ENCODE results near the gene KIAA1755.

KIAA1755 gene

DNA sequence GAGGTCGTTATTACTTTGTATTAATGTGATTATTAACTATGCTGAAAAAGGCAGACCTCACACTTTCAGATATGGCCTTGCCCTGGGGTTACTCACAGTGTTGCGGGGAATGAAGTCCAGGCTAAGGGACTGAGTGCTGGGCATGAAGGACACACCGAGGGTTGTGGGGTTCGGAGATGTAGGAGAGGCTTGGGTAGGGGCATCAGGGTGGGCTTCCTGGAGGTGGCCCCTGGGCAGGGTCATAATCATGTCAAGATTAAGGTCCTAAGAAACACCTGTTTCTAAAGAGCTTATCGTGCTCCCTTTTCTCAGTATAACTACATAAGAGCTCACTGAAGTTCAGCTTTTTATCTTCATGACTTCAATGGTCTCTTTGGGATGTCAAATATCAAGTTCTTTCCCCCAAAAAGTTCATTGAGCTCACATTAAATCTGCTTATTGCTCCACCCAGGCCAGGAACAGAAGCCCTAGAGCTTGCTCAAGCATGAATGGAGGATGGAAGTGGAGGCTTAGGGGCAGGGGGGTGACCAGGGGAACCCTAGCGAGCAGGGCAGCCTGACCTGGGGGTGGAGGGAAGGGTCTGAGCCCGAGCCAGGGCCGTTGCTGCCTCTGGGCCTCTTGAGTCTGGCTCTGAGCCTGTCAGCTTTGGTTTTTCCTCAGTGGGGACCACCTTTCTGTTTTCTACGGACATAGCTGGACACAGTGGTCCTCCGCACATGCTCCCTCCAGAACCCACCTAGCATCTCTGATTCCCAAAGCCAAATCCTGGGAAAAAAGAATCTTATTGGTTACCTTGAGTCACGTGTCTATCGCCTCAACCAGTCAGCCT lies 58.2 kb downstream of the KIAA1755 start:
- no peak for DNase-seq (ENCODE audit: low read depth in 3 of 3)

DNA sequence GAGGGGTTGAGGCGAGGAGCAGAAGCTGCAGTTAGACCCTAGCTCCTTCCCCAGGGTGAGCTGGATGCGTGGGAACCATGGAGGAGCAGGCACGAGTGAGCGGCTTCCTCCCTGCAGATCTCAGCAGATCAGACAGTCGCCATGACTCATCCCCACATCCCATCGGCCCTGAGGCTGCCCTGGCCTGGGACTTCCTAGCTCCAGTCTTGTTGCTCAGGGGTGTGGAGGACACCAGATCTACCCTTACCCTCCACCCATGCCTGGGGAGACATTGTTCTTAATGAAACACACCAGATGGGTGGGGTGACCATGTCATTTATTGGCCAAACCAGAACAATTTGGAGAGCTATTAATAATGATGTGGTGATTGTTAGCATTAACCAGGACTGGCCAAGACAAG lies 59.2 kb downstream of the KIAA1755 start:
- no peak for DNase-seq (ENCODE audit: low read depth in 3 of 3)

DNA sequence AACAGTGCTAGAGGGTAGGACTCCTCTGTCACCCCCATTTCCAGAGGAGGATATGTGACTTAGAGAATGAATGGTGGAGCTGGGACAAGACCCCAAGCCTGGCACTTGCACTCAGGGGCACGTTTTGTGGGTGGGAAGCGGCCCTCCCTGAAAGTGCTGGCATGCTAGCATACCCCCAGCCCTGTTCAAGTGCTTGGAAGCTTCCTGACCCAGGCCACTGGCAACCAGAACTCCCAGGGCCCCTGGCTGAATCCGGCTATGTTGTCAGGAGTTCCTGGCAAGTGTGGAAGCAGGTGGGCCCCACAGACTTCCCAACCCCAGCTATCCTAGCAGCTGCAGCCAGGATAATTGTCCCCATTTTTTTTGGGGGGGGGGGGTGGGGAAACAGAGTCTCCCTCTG lies 59.9 kb downstream of the KIAA1755 start:
- no peak for DNase-seq (ENCODE audit: low read depth in 3 of 3)

DNA sequence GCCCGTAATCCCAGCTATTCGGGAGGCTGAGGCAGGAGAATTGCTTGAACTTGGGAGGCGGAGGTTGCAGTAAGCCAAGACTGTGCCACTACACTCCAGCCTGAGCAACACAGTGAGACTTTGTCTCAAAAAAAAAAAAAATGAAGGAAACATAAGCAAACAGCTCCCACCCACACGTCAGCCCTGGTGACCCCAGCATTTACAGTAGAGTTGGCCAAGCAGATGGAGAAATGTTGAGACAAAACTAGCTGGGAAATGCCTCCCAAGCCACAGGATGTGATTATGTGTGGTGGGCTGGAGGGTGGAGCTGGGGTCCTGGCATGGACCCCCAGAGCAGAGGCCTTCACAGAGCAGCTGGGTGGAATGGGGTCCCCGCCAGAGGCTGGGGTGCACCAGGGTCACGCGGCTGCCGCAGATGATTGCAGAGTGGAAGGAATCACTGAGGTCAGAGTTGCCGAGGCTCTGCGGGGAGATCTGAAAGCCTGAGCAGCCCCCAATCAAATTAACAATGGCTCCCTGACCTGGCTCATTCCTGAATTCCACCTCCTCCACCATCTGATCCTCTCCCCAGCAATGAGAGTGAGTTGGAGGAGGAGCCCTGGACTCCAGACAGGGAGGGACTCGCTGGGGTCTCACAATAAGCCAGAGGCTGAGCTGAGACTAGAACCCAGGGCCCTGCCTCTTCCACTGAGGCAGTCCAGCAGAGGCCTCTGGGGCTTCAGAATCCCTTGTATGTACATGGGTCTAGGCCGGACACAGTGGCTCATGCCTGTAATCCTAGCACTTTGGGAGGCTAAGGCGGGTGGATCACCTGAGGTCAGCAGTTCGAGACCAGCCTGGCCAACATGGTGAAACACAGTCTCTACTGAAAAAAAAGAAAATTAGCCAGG lies 60.8 kb downstream of the KIAA1755 start:
- no peak for DNase-seq (ENCODE audit: low read depth in 3 of 3)

DNA sequence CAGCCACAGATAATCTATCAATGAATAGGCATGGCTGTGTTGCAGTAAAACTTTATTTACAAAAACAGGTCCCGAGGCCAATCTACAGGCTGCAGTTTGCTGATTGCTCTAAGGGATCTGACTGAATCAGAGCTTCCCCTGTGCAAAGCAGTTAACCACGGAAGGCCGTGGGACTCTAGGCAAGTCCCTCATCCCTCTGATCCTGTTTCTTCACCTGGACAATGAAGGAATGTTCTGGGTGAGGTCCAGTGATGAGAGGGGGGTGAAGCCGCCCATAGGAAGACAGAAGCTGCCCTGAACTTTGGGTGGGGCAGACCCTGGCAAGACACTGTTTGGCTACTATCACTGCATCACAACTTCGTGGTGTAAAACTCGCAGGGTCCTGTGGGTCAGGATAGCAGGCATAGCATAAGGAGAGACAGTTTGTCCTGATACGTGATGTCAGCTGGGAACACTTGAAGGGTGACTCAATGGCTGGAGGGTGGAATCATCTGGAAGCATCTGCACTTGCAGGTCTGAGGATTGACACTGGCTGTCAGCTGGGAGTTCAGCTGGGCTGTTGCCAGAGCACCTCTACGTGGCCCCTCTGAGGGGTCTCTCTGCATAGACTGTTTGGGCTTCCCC lies 62.2 kb downstream of the KIAA1755 start:
- no peak for DNase-seq (ENCODE audit: low read depth in 3 of 3)

DNA sequence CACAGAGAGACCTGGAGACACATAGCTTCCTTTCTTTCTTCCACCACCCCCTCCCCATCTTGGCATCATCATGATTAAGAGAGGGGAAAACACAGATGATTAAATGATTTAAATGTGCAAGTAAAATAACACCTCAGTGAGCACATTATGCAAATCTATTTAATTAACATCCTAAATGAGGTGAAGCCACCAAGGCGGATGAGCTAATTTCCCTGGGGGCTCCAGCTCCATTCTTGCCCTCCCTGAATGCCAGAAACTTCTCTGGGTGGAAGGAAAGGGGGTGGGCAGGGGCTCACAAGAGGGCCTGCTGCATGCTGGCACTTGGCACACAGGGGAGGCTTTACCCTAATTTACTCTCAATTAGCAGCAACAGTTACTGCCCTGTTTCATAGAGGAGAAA lies 62.9 kb downstream of the KIAA1755 start:
- no peak for DNase-seq (ENCODE audit: low read depth in 3 of 3)

DNA sequence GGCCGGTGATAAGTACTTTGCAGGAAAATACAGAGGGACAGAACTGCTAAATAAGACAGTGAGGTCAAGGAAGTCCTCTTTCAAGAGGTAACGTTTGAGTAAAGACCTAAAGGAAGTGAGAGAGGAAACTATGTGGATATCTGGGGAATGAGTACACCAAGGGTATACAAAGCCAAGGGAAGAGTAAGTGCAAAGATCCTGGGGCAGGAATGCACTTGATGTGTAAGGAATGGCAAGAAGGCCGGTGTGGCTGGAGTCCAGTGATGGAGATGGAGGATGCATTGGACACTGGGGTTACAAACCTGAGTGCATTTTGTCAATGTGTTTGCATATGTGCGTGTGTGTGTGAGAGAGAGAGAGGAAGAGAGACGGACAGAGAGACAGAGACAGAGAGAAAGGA lies 63.3 kb downstream of the KIAA1755 start:
- no peak for DNase-seq (ENCODE audit: low read depth in 3 of 3)

DNA sequence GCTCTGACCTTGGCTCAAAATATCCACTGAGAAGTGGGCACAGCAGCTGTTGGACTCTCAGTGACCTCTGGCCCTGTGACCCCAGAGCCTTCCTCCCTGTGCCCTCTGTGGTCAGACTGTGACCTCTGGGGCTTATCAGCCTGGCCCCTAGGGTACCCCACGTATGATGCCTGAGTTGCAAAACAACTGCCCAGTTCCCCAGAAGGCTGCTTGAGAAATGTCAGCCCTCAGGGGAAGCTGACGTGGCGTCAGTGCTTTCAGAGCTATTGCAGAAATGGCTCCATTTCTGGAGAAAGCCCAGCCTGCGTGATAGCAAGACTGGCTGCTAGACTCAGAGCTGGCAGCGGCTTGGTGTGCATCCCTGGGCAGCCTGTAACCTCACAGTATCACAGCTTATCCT lies 63.9 kb downstream of the KIAA1755 start:
- no peak for DNase-seq (ENCODE audit: low read depth in 3 of 3)

DNA sequence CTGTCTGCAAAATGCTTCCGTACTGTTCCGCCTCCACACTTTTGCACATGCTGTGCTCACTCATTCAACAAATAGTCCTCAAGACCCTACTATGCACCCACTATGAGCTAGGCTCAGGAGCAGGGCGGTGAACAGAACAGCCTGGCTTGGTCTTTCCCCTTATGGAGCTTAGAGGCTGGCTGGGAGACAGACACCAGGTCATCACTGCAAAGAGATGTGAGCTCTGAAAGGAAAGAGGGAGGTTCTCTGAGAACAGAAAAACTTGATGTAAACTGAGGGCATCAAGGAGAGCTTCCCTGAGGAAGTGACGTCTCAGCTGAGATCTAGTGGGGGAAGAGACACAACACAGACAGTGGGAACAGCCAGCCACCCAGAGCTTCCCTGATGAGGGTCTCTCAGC lies 64.5 kb downstream of the KIAA1755 start:
- DNase-seq (ENCODE audit: low read depth in 3 of 3), result no peak

DNA sequence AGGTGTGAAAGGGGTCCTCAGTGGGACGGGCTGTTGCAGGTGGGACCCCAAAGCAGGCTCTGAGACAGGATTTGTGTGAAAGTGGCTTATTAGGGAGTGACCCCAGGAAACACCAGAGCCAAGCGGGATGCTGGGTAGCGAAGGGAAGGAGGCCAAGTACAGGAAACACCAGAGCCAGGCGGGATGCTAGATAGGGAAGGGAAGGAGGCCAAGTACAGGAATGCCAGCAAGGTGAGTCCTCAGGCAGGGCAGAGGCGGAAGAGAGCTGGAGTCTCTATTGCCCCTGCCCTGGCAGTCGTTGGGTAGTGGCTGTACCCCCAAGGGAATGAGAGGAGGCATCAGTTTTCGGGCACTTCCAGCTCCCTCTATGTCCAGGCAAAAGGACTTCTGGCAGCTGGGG lies 65.0 kb downstream of the KIAA1755 start:
- DNase-seq (ENCODE audit: low read depth in 3 of 3), result no peak

DNA sequence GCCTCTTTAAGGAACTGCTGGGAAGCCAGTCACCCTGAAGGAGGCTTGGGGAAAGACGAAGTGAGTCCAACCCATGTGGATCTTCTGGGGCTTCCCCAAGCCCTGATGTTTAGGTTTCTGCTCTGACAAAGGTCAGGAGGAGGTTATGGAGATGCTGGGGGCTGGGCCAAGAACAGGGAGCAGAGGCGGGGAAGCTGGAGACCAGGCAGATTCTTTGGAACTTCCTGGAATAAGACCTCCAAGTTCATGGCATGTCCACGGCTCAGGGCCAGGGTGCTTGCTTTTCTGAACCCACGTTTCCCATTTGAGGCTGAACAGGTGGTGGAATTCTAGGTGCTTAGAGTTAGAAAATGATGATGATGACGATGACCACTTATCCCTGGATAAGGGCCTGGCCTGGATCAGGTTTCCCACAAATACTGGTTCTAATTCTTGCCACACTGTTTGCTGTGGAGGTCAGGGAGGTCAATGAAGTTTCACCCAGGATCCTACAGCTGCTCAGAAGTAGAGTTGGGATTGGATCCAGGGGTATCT lies 65.5 kb downstream of the KIAA1755 start:
- DNase-seq (ENCODE audit: low read depth in 3 of 3), result no peak

DNA sequence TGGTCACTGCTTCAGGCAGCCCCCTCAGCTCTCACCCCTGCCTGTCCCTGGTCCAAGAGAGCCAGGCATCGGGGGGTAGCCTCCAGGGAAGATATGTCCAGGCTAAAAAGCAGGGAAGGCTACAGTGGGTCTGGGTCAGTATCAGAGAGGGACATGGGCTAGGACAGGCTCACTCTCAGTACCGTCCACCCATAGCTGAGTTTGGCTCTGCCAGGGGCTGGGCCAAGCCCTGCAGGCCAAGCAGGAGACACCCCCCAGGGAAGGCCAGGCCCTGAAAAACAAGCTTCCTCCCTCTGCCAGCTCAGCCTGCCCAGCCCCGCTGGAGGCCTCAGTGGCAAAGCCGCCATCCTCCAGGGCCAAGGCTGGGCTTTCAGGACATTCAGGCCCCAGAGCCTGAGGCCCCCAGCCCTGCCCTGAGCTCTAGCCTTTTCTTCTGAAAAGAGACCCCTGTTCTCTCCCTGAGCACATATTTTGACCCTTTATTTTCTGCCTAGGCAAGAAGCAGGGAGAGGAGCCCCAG lies 66.9 kb downstream of the KIAA1755 start:
- no peak for DNase-seq (ENCODE audit: low read depth in 3 of 3)

DNA sequence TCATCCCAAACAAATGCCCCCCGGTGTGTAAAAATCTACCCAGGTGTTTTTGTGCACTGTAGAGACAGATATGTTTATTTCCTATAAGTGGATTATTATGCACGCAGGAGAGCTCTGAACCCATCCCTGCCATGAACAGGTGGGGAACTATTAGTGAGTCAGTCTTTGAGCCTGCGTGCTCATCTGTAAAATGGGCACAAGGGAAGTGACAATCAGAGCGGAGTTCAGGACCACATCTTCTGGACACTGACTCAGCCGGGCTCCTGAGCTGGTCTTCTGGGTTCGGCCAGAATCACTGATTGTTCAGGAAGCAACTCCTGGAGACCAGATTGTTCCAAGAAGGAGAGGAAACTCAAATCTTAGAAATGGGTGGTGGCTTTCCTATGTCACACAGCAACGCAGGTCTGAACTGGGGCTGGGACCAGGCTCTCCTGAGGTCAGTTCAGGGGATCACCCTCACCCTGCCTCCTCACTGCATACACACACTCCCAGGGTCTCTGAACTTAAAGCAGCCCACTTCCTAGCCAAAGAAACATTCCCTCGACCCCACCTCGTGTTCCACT lies 68.1 kb downstream of the KIAA1755 start:
- no peak for DNase-seq (ENCODE audit: low read depth in 3 of 3)

DNA sequence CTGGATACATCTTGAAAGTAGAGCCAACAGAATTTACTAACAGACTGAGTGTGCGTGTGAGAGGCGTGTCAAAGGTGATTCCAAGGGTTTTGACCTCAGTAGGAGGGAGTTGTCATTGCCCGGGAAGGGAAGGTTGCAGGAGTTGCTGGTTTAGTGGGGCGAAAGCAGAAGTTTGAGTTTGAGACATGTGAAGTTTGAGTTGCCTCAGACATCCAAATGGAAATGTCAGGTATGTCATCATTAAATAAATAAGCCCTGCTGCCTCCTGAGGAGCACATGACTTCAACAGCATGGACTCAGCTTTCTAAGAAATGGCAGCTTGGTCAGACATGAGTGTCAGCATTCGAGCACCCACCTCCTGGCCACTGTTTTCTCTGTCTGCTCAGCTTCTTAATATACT lies 68.9 kb downstream of the KIAA1755 start:
- DNase-seq (ENCODE audit: low read depth in 3 of 3), result no peak

DNA sequence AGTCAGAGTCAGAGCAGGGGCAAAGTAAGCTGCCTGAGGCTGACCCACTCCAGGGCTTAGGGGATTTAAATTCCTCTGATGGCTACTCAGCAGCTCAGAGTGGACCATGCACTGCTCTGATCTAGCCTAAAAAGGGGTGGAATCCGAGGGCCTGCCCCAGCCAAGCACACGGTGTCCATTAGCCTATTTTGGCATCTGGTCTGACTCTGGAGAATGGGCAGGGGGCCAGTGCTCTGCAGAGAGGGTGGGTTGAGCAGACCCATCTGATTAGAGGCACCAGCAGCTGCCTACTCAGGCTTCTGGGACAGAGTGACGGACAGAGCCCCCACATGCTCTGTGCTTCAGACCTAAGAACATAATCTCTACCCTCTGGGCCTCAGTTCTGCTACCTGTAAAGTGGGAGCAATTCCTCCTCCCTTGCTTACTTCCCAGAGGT lies 69.6 kb downstream of the KIAA1755 start:
- DNase-seq (ENCODE audit: low read depth in 3 of 3), result no peak

DNA sequence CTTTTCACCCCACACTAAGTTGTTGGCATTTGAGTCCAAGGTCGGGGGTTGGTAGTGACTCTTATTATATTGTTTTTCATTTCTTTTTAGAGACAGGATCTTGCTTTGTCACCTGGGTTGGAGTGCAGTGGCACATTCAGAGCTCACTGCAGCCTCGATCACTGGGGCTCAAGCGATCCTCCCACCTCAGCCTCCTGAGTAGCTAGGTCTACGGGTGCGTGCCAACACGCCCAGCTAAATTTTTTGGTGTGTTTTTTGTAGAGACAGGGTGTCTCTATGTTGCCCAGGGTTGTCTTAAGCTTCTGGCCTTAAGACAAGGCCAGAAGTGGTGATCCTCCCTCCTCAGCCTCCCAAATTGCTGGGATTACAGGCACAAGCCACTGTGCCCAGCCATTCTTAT lies 70.4 kb downstream of the KIAA1755 start:
- DNase-seq (ENCODE audit: low read depth in 3 of 3), result no peak

DNA sequence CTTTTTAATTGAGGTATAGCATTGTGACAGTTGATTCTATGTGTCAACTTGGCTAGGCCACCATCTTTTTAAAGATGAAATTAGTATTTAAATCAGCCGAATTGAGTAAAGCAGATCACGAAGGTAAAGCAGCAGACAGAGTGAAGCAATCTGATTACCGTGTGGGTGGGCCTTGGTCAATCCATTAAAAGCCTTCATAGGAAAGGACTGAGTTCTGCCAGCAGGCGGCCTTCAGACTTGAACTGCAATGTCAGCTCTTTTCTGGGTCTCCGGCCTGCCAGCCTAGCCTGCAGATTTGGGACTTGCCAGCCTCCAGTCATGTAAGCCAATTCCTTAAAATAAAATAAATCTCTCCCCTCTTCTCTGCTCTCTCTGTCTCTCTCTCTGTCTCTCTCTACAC lies 73.0 kb downstream of the KIAA1755 start:
- no peak for DNase-seq (ENCODE audit: low read depth in 3 of 3)

DNA sequence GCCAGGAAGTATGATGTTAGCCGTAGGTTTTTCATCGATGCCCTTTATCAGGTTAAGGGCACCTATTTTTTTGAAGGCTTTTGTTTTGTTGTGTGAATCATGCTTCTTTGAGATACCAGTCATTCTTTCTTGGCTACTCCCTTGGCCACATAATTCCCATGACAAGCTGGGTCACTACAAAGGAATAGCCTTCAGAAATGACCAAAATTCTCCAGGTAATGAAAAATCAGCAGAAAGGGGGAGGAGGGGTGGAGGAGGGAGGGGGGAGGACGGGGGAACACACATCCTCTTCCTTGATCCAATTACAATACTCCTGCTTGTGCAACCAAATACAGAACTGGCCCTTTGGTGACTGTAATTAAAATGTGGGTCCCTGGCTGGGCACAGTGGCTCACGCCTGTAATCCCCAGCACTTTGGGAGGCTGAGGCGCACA lies 73.7 kb downstream of the KIAA1755 start:
- DNase-seq (ENCODE audit: low read depth in 3 of 3), result no peak

DNA sequence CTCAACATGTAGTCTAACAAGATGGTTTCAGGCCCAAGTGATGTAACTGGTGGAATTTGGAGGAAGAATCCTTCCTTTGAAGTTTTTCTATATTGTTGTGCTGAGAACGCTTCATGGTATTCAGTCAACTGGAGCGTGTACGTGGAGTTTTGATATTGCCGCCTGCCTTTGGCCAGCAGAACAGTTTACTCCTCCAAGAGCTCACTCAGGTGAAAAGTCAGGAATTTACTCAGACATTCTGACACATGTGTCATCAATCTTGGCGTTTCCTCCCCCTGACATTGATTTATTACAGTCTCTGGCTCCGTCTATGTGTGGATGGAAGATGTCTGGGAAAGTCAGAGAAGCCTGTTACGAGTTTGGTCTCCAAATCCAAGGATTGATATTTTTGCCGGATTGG lies 76.4 kb downstream of the KIAA1755 start:
- DNase-seq (ENCODE audit: low read depth in 3 of 3), result no peak

DNA sequence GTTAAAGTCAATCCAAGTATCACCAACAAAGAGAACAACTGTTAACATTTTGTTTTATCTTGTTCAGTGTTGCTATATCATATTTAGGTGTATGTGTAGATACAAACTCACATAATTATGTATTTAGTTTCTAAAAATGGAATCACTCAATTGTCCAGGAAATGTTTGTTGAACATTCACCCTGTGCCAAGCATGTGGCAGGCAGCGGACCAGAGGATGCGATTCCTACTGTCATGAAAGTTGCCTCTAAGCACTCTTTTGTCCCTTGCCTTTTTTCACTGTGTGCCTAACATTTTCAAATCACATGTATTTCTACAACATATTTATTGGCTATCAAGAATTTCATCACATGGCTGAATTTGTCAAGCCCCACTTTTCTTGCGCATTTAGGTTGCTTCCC lies 78.6 kb downstream of the KIAA1755 start:
- no peak for DNase-seq (ENCODE audit: low read depth in 3 of 3)

DNA sequence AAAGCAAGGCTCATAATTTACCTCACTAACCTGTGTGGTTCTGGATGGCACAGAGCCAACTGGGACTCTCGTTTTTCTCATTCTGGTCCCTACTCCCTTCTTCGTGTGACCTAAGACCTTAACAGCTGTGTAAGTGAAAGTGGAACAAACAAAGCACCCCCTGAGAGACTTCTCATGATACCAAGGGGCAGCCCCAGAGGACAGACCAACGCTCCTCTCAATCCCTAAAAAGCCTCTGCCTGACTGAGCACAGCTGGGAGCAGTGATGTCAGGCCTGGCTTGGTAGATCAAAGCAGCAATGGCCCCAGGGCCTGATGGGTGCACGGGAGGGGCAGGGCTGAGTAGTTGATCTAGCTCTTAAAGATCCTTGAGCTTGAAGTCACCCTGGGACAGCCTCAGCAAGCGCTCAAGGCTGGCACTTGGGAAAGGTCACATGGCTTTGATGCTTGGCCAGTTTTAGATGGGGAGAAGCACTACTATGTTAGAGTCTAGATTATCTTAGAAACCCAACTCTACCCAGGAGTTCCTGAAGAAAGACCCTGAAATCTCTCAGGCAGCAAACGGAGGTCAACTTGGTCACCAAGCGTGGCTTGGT lies 79.2 kb downstream of the KIAA1755 start:
- no peak for DNase-seq (ENCODE audit: low read depth in 3 of 3)
